Heart left ventricle (tissue), 13 donors: Measurements from ENCODE around the gene ACOXL.

ENCODE experiments used
- CTCF ChIP-seq, 12 donors: fragments of 200-600 bp; sonication (generic) in 4 of 12; IDR thresholded peaks; one replicate each; pipeline versions ENCODE4 v1.5.0 to v1.8.0; 2018 to 2022; ENCODE audit warnings: antibody characterized with exemption in 12 of 12, mild to moderate bottlenecking in 5 of 12
- POLR2A ChIP-seq, 2 donors: fragments of 450-650 bp; IDR thresholded peaks; one replicate each; pipeline ENCODE4 v1.6.1; 2017; ENCODE audit warnings: antibody characterized with exemption in 2 of 2, mild to moderate bottlenecking in 2 of 2, moderate library complexity in 2 of 2
- donor health status: ischemic (EF 13 %, LVEDD 7.1; RV severe dilation, severe dysfunction).
- donor health status: DM: no; HTN: yes; CAD: no.
- donor health status: DM: no; HTN: no; CAD: no.
- donor health status: ischemic (EF 25% LVEDD 6.9; RV normal size, moderate dysfunction).
- donor health status: ischemic (EF 25% LVEDD 5.7; RV mildly dilated, moderate dysfunction).
- donor health status: ischemic (EF 35%, LVEDD 5.7; RV mildly dilated, moderate dysfunction).
- donor health status: nonischemic (EF 11% LVEDD 7.7; RV severe dilation, severe dysfunction).
- donor health status: DM: yes; HTN: yes; CAD: no.
- donor health status: PGD.
- donor health status: ischemic (EF 29% LVEDD 5.4; RV normal size, mild dysfunction).
- donor health status: nonischemic (EF 23%, LVEDD 6.1; RV moderate dilation, normal function).

GRCh38 chr2:111161971-111162370, 429.6 kb downstream of the ACOXL start:
- TF ChIP-seq CTCF (IDR thresholded peaks at IDR 0.05): no peak
- TF ChIP-seq POLR2A (IDR thresholded peaks at IDR 0.05): no peak
